ENCODE data around the gene SUN1. TPM values are rescaled to one million over a fixed set of nuclear protein-coding genes. Genes with fewer than 3 reads are reported as not detected.

SUN1 gene
- total RNA-seq, 6 experiments from 2014 or later = 51.0 to 69.8 (median 61.2) TPM

GRCh38 chr7:849781-850180, 17.5 kb downstream of the SUN1 start:
- Mint-ChIP-seq H3K4me1 (ENCODE audit: low read depth) (no peaks in the 10 kb centered on the region), H3K4me3 (no peak overlapping the region), H3K36me3 (ENCODE audit: low read depth) (peaks cover 40% of the 10 kb centered on the region), H3K27me3 (ENCODE audit: insufficient read depth) (no peaks in the 10 kb centered on the region; the same call in 1 of the 2 replicates), H3K9me3 (no peaks in the 10 kb centered on the region; the same call in 1 of the 2 replicates), H3K27ac (no peak overlapping the region)
- no peak for TF ChIP-seq CTCF (IDR thresholded peaks at IDR 0.05)
- DNase-seq = no peak

GRCh38 chr7:851204-851603, 18.9 kb downstream of the SUN1 start:
- no peak for DNase-seq
- no peak overlapping the region for H3K4me3 Mint-ChIP-seq
- no peak for TF ChIP-seq CTCF (IDR thresholded peaks at IDR 0.05)
- no peaks in the 10 kb centered on the region for H3K4me1 Mint-ChIP-seq (ENCODE audit: low read depth)
- peaks cover 34% of the 10 kb centered on the region for H3K36me3 Mint-ChIP-seq (ENCODE audit: low read depth)
- H3K27me3 Mint-ChIP-seq (ENCODE audit: insufficient read depth) = no peaks in the 10 kb centered on the region; the same call in 1 of the 2 replicates
- H3K27ac Mint-ChIP-seq = no peak overlapping the region
- H3K9me3 Mint-ChIP-seq = no peaks in the 10 kb centered on the region; the same call in 1 of the 2 replicates

GRCh38 chr7:853366-854117, 21.3 kb downstream of the SUN1 start:
- H3K9me3 Mint-ChIP-seq = no peaks in the 10 kb centered on the region
- H3K27ac Mint-ChIP-seq = no peak overlapping the region
- peaks cover 3% of the 10 kb centered on the region for H3K27me3 Mint-ChIP-seq (ENCODE audit: insufficient read depth)
- H3K36me3 Mint-ChIP-seq (ENCODE audit: low read depth) = peaks cover 33% of the 10 kb centered on the region
- TF ChIP-seq CTCF (IDR thresholded peaks at IDR 0.05) = no peak
- no peak for DNase-seq
- no peaks in the 10 kb centered on the region for H3K4me1 Mint-ChIP-seq (ENCODE audit: low read depth)
- no peak overlapping the region for H3K4me3 Mint-ChIP-seq

- no peak overlapping the region for H3K4me3 Mint-ChIP-seq
- H3K4me1 Mint-ChIP-seq (ENCODE audit: low read depth) = no peaks in the 10 kb centered on the region
- no peak for DNase-seq
- TF ChIP-seq CTCF (IDR thresholded peaks at IDR 0.05) = no peak
- H3K9me3 Mint-ChIP-seq = no peaks in the 10 kb centered on the region
- peaks cover 3% of the 10 kb centered on the region for H3K27me3 Mint-ChIP-seq (ENCODE audit: insufficient read depth)
- no peak overlapping the region for H3K27ac Mint-ChIP-seq
- H3K36me3 Mint-ChIP-seq (ENCODE audit: low read depth) = peaks cover 31% of the 10 kb centered on the region
Measured at GRCh38 chr7:854118-854775, 22.0 kb downstream of the SUN1 start.

GRCh38 chr7:855686-856369, 23.6 kb downstream of the SUN1 start:
- H3K27ac Mint-ChIP-seq = no peak overlapping the region
- H3K4me1 Mint-ChIP-seq (ENCODE audit: low read depth) = no peaks in the 10 kb centered on the region
- peaks cover 33% of the 10 kb centered on the region for H3K36me3 Mint-ChIP-seq (ENCODE audit: low read depth)
- DNase-seq = no peak
- peaks cover 3% of the 10 kb centered on the region for H3K27me3 Mint-ChIP-seq (ENCODE audit: insufficient read depth)
- H3K9me3 Mint-ChIP-seq = no peaks in the 10 kb centered on the region
- no peak for TF ChIP-seq CTCF (IDR thresholded peaks at IDR 0.05)
- H3K4me3 Mint-ChIP-seq = no peak overlapping the region
